CD4-positive, alpha-beta T cell treated with Interleukin-6 at 100 ng/mL for 8 hours (primary cell): Measurements from ENCODE around the gene ADAM12.

ENCODE experiments used
- DNase-seq: peaks from one replicate; pipeline ENCODE4 v3.0.0-alpha.2; 2020; ENCODE audit warnings: mixed read lengths, low spot score

ADAM12 gene

DNA sequence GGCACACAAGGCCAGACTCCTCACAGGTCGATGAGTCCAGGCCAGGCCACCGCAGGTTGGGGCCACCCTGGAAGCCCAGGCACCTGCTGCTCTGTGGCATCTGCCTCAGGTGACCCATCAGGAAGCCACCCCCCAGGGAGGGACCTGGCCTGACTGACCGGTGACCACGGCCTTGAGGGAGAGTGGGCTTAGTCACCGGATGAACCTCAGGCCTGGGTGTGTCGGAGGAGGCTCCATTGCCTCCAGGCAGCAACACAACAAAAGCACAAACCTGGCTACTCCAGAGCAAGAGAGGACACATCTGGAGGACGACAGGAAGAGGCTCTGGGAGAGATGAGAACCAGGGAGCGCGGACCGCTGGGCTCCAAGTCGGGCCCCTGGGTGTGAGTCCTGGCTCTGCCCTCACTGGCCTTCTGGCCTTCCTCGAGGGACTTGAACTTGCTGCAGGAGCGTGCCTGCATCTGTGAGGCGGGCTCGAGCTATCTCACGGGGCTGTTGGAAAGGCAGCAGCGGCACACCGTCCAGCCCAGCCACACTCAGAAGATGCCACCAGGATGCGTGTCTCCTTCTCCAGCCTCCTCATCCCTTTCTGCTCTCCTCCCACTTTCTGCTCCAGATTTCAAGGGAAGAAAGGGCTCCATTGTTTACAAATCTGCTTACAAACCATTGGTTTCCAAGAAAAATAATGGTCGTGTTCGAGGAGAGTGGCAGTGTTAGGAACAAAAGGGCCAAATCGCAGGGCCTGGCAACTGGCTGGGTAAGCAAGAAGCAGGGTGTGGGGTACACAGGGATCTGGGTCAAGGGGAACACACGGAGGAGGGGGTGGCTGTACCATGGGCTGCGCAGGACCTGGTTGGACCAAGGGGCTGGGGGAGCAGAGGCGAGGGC, 152.9 kb downstream of the ADAM12 start:
- no peak for DNase-seq

DNA sequence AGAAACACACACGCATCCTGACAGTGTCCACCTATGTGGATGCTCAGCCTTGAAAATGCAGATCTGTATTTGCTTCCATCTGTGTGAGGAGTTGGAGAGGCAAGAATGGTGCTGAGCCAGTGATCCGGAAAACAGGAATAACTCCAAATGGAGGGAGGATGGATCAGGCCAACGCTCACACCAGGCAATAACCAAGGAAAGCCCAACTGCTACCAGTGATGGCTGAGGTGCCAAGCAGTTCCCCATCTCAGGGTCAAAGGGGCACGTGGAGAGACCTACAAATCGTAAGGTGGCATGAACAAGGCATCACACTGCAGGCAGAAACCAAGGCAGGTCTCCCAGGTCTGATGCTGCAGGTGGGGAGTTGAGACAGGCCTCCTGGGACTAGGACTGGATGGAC, 153.6 kb downstream of the ADAM12 start:
- DNase-seq = no peak

DNA sequence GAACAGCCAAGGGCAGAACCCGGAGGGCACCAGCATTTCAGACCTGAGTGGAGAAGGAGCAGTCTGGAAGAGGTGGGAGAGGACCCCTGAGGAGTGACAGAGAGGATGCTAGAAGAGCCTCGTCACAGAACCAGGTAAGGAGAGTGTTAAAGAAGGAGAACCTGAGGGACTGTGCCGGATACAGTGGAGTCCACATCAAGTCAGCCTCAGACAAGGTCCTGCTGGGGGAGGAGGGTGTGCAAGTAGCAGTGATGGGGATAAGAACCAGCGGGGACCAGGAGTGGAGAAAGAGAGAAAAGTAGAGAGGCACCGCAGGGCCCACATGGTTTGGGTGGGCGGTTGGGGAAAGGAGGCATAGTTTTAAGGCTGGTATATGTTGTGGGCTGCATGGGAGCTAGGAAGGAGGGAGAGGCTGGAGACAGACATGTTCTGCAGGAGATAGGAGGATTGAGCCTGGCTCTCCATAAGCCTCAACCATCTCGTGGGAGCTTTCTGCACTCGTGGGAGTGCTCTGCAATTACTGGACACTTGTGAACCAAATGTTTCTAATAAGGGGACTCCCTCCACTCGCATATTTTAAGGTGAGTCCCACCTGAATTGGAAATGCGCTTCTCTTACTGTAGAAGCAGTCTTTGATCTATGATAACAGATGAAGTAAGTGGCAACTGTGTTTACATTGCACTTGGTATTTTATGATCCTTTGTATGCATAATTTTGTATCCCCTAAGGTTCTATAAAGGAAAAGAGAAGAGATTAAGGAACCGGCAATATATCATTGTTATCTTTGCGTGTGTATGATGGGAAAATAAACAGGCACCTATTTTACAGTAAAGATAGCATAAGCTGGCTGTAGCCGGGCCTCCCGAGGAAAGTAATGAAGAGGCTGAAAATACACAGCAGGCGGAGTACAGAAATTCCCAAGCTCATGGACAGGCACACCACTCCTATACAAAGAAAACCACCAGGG, 154.8 kb downstream of the ADAM12 start:
- no peak for DNase-seq

DNA sequence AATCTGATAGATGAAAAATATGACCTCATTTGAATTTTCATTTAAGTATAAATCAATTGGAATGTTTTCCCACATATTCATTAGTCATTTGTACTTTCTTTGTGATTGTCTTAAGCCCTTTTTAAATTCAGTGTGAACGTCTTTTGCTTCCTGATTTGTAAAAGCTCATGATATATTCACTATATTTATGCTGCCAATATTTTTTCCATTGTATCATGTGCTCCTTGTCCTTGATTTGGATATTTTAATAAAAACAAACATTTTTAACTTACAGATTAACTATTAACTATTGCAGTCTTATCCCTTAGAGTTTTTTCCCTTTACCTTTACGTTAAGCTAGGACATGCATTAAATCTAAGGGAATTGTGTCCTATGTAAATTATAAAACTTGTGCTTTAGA, 157.7 kb downstream of the ADAM12 start:
- DNase-seq = no peak

DNA sequence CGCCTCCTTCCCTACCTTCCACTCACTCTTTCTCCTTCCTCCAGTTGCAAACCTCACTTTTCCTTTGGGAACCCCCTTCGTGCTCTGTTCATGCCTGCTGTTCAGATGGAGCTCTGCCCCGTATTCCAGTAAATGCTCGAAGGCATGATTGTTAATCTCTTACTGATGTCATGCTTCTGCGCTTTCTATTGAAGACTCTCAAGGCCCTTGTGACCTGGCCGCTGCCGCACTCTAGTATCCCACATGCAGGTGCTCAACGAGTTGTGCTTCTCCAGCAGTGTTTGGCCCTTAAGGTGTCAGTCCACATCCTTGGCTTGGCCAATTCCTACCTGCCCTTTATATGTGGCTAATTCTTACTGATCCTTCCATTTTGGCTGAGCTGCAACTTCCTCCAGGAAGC, 158.6 kb downstream of the ADAM12 start:
- DNase-seq = no peak

DNA sequence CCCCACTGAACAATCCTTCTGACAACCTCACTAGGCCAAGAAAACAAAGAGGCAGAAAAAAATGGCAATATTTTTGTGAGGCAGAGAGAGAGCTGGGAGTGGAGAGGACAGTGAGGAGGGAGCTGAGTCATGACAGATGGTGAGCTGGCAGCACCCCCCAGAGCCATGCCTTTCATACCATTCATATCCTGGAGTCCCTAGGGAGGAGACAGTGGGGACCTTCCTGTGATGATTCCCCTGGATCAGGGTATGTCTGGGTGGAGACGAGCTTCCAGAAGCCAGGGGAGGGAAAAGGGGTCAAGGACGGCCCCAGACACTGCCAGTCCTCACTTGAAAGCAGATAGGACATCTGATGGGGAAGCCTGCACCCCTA, 160.5 kb downstream of the ADAM12 start:
- DNase-seq = no peak

DNA sequence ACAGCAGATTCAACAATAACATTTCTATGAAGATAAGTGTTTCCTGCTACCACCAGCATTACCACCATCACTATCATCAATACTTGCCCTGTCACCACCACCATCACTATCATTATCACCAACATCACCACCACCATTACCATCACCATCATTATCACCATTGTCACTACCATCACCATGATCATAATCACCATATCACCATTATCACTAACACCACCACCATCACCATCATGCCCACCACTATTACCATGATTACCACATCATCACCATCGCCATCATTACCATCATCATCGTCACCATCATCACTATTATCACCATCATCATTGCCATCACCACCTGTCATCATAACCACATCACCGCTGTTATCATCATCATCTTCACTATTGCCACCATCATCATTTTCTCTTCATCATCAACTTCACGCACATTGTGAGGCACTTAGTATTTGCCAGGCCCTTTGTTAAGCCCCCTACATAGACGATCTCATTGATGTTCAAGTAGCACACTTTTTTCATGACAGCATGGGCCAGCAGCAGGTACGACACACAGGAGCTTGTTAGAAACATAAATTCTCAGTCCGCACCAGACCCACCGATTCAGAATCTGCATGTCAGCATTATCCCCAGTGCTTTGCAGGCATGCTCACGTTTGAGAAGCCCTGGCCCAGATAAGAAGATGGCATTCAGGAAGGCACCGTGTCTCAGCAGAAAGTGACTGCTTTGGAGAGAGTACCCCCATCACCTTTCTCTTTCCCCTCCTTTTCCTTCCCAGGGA, 161.1 kb downstream of the ADAM12 start:
- no peak for DNase-seq

DNA sequence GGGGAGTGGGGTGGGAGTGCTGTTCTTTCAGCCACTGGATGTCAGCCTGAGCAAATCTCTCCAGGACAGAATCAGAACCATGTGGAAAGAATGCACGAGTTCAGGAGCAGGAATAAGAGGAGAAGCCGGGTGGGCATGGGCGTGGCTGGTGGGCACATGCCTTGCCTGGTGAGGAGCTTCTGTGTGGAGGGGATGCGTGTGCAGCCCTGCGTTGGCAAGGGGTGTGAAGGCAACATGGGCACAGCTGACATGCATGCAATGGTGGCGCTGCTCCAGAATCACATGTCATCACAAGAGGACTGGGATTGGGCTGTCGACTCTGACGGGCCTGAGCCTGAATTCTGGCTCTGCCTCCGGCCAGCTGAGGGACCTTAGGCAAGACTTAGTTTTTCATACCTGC, 162.1 kb downstream of the ADAM12 start:
- no peak for DNase-seq

DNA sequence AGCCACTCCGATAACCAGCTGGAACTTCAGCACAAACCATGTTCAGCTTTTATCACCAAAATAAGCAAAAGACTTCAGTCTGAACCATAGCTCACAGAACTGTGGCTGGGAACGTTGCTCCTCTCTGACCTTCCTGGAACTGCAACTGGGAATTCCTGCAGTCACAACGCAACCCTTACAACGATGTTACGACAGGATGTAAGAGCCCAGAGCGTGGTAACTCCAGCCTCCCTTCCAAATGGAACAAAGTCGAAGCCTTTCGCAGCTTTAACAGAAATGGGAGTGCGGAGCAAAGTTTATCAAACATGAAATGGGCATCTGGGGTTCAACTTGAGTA, 162.6 kb downstream of the ADAM12 start:
- DNase-seq = no peak

DNA sequence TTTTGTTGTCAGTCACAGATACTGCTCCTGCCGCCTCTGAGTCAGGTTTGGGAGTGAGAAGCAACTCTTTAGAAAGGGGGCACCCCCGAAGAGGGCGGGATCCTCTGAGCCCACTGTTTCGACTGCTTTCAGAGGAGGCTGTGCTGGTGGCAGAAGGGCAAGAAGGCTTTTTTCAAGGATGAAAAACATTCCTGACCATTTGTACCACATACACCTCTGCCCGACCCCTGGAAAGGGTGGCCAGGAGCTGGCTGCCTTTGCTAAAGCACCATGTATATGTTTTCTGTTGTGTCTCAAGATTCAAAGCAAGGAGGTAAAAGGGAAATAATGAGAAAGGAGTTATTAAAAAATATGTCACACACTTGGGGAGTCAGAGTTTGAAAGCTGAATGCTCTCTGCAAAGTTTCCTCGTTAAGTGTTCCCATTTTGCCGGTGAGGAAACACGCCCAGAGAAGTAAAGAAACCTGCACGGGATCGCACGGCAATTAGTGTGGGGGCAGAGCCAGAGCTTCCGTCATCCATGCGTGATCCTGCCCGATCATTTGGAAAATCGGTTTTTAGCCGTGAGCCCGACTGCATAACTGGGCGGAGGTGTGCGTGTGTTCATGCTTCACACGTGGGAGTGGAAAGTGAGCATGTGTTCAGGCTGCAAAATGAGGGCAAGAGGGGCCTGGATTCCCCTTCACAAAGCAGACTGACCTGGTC, 163.2 kb downstream of the ADAM12 start:
- no peak for DNase-seq

DNA sequence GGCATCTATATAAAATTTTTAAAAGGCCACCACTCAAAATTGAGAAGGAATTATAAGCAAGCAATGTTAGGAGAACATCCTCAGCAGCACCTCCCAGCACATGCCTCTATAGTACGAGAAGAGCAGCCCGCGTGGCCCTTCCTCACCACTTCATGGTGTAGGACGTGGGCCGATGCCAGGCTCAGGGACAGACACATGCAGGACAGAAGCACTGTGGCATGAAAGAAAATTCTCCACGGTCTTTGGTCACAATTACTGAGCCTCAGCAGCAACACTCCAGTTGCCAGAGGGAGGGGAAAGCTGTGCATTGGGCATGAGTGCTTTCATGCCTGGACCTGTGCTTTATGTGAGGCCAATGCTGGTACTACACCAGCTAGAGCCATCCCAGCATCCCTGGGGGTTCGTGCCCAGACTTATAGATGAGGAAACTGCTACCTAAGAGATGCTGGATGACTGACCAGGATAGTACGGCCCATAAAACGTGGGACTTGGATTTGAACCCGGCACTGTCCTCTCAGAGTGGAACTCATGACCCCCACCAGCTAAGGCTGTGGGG, 164.7 kb downstream of the ADAM12 start:
- DNase-seq = no peak

DNA sequence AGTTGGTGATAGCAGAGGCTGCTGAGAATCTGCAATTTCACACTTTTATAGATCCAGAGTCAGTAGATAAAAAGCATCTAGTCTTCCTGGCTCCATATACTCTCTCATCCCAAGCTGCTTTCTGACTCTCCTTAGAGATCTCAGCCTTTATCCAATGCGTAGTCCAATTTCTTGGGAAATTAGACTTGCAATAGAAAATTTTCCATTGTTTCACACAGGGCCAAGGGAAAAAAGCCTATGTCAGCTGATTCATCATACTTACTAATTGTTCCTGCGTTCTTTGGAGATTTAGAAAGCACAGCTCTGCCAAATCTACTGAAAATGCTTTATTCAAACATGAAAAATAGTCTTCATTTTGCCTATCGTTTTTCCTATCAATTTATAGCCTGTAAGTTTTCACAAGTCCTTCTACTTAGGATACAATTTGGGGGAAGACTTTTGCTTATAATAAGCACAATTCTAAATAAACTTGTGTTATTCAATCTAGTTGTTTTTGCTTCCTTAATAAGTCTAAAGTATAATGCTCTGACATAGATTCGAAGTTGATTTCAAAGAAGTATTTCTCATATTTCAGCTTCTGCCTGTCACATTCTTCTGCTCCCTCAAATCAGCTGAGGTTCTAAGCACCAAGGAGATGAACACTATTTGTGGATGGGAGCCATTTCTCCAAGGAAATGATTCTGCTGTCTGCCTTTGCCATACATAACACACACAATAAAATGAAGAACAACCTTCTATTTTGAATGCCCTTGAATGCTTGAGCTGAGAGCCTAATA, 165.4 kb downstream of the ADAM12 start:
- DNase-seq = no peak

DNA sequence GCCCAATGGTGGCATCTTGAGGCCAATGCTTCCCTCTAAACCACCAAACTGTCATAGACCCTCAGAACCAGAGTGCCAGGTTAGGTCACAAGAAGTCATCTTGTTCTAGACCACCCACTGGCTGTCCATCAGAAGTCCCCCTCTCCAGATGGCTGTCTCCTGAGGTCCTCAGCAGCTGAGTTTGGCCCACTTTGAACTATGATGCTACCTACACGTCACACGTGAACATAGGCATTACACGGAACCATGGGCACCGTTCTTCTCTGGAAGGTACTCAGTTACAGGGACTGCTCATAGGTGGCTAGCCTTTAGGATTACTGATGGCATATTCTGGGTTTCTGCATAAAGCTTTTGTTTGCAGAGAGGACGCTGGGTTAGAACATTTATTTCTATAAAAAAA, 166.4 kb downstream of the ADAM12 start:
- DNase-seq = no peak

DNA sequence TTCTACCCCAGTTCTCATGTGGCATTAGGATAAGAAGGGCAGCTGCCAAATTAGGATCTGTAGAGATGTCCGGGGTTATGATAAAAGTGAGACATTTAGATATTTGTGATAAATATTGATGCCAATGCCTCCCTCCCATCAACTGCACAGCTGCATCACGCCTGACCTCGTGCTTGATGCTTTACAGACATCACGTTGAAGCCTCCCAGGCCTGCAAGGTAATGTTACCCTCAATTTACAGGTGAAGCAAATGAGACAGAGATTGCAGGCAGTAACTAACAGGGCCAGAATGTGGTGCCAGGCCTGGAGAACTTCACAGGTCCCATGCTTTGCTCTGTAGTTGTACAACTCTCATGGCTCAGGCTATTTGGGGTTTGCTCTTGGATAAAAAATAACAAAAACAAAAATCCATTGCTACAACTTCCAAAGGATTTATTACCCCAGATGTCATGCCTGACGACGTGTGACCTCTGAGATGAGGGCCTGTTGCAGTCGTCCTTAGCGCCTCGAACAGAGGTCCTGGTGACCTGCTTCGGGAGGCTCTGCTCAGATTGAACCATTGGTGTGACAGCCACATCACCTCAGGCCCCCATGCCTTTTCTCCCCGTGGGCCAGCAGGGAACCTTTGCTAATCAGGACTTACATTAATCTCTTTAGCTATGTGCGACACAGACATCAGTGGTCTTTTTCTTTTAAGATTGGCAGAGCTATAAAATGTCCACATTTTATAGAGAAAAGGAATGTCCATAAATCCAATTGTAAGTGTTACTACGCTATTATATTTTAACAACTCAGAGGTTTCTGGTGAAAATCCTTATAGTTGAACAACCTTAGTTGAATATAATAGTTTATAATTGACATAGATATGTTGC, 169.3 kb downstream of the ADAM12 start:
- DNase-seq = no peak

DNA sequence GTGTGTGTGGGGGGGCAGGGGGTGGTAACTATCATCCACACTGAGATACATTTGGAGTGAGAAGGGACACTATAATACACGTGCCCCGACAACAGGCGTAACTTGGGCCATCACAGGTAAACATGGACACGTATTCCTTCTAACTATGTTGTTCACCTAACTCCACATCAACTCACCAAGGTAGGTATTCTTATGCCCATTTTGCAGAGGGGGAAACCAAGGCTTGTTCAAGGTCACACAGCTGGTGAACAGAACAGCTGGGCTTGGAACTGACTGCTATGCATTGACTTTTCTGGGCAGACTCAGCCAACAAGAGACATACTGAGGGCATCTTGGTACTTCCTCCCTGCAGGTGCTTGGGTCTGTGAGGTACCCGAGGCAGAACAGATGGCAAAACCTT, 170.1 kb downstream of the ADAM12 start:
- no peak for DNase-seq

DNA sequence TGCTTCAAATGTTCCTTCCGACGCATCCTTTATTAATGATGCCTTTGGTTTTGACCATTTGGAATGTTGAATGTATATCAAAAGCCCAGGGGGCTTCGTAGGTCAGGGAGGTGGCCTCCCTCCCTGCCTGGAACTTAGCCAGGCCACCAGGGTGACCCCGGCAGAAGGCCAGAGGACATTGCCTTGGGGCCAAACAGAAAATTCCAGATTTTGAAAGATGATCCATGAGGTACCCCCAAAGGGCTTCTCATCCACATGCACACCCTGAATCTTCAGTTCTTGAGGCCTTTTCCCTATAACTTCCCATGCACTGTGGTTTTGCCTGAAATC, 171.7 kb downstream of the ADAM12 start:
- DNase-seq = no peak

DNA sequence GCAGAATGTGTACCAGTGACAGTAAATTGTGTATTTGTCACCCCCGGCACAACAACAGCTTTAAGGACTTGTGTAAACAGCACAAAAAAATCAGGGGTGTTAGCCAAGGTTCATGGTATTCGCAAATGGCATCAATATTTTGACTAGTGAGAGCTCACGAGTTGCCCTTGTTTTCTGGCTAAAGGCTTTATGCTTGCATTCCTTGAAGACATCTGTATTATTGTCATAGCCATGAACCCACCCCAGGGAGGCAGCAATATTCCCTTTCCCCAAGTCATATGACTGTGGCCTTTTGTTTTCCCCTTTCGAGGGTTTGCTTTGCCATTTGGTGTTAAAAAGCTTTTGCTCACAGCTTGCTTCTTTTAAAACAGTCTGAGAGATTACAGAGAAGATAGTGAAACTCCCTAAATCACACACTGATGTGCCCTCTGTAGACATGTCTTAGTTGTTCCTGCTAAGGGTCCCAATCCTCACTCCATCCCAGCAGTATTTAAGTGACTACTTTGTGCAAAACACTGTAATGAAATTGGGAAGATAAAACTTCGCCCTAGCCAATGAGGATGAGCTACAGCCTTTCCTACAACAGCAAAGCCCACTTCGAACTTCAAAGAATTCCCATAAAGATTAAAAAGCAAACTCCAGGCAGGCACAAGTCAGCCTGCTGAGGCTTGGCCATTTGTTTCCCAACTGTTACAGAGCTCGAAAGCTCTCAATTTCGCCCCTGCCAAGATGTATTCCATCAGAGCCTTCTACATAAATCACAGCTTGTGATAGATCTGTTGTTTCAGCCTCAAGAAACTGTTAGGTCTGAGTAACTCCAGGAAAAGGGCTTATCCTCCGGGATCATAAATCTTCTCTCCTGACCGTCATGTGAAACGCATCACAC, 172.3 kb downstream of the ADAM12 start:
- no peak for DNase-seq

DNA sequence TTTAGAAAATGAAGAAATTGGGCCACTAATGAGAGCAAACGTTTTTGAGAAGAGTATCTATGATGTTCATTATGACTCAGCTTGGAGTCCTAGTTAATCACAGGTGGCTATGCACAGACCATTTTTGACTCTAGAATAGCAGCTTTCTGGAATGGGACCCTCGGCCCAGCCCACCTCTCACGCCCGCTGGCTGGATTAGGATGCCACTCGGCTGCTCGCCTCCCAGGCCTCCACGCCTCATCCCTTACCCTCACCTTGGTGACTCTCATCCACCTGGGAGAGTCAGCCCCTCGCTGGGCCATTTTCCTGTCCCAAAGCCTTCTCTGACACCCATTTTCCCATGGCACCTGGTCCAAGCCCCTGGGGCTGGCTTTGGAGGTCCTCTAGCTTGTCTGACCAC, 173.6 kb downstream of the ADAM12 start:
- no peak for DNase-seq

DNA sequence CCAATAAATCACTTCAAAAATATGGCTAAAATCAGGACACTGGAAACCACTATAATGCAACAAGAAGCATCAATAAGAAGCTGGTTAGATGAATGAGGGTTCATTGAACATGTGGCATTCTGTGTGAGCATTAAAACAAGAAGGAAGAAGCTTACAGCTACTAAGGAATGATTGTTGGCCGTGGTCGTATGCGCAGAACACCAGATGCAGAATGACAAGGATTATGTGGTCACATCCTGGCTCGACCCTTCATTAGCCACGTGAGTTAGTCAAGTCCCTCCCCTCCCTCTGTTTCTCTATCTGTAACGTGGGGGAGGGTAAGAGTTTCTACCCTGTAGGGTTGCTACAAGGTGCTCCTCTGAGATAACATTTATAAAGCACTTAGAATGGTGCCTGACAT, 174.3 kb downstream of the ADAM12 start:
- no peak for DNase-seq
